HG03097 (cell line): Measurements from ENCODE around the gene VSX2.
A peak's percentile ranks its signal among the peaks of the same experiment; 100 is the strongest.

Source experiments
- ATAC-seq: cut with Tn5 transposase; IDR thresholded peaks from one replicate; pipeline ENCODE4 v1.9.1; 2021; ENCODE audit not compliant: unreplicated experiment, low FRiP score

VSX2 gene

DNA sequence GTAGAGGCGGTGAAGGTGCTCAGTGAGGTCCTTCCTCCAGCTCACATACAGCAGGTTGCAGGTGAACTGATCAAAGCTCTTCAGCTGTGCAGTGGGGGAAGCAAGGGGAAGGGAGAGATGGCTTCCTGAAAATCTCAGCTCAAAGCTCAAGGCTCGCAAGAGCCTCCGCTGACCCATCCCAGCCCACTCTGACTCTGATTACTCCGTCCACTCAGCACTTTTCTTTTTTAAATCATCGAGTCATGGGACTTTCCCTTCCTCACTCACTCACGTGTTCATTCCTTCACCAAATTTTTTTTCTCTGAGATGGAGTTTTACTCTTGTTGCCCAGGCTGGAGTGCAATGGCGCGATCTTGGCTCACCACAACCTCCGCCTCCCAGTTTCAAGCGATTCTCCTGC is 58.7 kb downstream of the VSX2 start:
- no peak for ATAC-seq

DNA sequence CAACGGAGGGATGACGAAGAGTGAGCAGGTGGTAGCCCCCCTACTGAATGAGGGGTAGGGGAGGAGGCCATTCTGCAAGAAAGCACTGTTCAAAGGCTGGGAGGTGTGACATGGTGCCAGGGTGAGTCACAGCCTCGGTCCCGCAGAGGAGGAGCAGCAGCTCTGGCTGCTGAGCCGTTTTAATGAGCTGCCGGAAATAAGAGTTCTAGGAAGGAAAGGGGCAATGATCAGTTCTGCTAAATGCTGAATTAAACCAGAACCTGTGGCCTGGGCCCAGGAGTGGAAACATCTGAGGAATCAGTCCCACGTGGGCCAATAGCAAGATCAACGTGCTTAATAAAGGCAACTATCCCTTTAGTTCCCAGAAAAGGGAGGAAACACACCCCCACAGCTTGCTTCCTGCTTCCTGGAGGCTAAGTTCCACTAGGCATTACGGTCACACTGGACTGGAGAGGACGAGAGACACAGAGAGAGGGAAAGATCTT is 59.9 kb downstream of the VSX2 start:
- no peak for ATAC-seq

DNA sequence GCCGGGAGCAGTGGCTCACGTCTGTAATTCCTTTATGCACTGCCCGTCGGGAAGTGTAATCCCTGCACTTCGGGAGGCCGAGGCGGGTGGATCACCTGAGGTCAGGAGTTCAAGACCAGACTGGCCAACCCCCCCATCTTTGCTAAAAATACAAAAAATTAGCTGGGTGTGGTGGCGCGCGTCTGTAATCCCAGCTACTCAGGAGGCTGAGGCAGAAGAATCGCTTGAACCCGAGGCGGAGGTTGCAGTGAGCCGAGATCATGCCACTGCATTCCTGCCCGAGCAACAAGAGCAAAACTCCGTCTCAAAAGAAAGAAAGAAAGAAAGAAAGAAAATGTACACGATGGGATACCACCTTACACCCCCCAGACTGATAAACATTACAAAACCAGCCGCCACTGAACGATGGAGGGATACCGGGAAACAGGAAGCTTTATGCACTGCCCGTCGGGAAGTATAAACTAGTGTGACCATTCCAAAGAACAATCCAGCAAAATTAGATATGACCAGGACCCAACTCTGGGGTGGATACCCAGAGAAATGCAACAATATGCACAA is 62.4 kb downstream of the VSX2 start:
- ATAC-seq = no peak

DNA sequence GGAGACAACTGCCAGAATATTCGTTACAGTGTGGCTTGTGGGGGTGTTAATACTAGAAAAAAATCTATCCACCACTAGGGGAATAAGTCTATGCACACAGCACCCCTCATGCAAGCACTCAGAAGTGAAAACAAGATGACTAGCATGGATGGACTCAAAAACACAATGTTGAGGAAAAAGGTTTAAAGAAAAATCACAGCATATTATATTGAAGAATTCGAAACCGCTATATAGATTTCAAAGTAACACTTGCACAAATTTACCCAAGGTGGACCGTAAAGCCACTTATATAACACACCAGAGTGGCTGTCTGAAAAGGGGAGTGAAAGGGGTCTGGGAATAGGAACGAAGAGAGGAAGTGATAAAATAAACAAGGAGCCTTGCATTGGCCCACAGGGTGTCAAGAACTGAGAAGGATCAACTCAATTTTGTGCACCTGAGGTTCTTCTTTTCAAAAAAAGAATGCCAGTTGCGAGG is 62.9 kb downstream of the VSX2 start:
- ATAC-seq = peak; percentile 29

DNA sequence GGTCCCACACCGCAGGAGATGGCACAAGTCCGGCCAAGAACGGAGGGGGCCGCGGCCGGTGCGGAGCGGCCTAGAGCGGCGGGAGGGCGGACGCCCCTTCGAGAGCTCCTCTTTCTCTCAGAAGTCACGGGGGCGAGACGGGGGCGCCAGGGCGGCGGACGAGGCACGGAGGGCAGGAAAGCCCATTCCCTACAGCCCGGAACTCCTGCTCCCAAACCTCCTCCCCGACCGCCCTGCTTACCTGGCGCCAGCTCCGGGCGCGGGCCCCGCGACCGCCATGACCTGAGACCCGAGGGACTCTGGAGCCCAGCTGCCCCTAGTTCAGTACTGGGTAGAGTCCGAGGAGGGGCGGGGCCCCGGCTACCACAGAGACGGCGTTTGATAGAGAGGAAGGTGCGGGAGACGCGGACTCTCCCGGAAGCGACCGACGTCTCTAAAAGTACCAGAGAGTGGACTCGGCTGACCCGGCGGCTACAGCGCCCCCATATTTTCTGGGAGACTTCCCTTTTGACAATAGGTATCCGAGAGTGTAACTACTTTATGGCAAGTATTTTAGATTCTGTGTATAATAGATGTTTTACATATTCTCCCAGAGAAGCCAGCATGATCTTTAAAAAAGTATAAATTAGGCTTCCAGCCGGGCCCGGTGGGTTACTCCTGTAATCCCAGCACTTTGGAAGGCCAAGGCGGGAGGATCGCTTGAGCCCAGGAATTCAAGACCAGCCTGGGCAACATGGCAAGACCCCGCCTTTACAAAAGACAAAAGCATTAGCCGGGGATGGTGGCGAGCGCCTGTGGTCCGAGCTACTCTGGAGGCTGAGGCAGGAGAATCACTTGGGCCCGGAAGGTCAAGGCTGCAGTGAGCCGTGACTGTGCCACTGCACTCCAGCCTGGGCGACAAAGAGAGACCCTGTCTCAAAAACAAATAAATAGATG is 63.7 kb downstream of the VSX2 start, which contains the start of gene ABCD4:
Gene ABCD4 (minus strand): TSS at position 301 of the 936 bp plus-strand sequence. CDS start 22 bp downstream, at position 279.
- ATAC-seq = peak; percentile 94

DNA sequence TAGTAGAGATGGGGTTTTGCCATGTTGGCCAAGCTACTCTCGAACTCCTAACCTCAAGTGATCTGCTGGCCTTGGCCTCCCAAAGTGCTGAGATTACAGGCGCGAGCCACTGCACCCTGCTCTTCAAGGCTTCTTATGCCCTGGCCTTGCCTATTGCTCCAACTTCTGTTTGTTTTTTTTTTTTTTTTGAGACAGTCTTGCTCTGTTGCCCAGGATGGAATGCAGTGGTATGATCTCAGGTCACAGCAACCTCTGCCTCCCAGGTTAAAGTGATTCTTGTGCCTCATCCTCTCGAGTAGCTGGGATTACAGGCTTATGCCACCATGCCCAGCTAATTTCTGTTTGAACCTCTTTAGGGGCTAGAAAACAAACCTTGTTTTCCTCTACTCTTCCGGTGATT is 69.4 kb downstream of the VSX2 start:
- no peak for ATAC-seq

DNA sequence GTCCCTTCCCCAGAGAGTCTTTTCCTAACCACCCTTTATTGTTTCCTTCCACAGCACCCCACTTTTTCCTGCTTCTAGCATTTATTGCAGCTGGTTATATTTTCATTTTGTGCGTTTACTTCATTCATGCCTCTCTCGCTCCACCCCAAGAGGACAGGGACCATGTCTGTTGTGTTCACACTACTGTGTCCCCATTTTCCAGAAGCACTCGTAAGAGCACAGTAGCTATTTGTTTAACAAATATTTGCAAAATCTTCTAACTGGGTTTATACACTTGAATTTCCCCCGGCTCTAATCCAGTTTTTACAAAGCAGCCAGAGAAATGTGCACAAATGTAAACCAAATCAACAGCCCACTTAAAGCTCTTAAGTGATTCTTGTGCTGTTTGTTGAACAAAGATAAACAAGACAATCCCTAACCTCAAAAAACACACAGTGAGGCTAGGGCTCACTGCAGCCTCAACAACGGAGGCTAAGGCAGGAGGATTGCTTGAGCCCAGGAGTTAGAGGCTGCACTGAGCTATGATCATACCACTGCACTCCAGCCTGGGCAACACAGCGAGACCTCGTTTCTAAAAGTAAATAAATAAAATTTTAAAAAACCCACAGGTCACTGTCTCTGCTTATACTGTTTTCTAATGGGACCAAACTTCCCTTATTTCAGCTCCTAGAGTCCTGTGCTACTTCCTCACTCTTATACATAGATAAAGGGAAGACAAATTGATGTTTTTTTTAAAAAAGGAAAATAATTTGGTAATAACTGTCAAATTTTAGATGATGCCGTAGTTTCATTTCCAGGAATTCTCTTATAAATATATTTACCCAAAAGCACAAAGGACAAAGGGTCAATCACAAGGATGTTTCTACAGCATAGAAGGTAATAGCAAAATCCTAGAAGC is 70.1 kb downstream of the VSX2 start:
- ATAC-seq = no peak

DNA sequence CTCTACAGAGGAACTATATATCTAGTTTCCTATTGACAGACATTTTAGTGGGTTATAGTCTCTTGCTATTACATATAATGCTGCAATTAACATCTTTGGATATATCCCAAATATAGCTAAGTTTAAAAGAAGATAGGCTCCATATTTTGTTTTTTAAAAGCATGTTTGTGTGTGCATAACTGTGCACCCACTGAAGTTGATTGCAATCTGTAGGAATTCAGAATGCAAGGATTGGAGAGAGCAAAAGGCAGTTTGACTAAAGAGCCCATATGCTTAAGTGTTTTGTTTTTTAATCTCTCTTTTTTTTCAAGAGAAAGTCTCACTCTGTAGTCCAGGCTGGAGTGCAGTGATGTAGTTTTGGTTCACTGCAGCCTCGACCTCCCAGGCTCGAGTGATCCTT is 72.9 kb downstream of the VSX2 start:
- ATAC-seq = no peak
